GM19025 (cell line): Measurements from ENCODE around the gene ATP8B4.

Source experiments
- ATAC-seq: cut with Tn5 transposase; IDR thresholded peaks from one replicate; pipeline ENCODE4 v1.9.1; 2021; ENCODE audit warnings: mild to moderate bottlenecking, low read depth, moderate library complexity; ENCODE audit not compliant: unreplicated experiment

ATP8B4 gene

GRCh38 chr15:49876401-49877038 is 242.5 kb downstream of the ATP8B4 start:
- ATAC-seq = no peak

GRCh38 chr15:49875392-49875791 is 243.6 kb downstream of the ATP8B4 start:
- ATAC-seq = no peak

GRCh38 chr15:49870472-49870871 is 248.6 kb downstream of the ATP8B4 start:
- ATAC-seq = no peak

GRCh38 chr15:49868348-49868747 is 250.7 kb downstream of the ATP8B4 start:
- no peak for ATAC-seq

DNA sequence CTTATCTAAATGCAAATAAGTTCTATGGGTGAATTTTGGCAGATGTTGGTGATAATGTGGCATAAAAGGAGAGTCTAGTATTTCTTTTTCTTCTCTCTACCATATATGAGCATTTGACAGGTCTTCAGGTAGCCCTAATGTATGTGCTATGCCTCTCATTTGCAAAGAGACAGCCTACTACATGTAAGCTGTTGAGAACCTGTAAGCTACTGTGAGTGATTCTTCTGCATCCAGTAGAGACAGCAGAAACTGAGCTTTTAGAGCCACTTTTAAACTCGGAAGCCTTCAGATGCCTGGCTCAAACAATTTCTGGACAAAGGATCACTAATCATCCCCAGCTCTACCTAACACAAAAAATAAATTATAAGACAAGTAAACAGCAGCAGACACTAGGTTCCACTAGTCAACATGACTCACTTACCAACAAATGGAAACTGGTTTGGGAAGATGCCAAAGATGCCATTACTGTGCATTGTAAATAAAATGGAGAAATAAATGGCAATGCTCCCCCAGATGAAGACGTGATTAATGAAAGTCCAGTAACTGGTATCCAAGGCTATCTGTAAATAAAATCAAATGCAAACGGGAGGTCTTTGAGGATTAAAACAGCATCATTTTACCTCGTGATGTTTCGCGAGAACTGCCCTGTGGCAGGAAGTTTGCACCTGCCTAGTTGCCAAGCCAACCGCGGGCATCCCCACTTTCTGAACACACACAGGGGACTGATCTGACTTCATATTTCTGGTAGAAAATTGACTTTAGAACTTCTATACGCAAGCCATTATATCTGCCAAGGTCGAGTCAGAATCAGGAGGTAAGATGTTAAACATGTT is 252.9 kb downstream of the ATP8B4 start:
- ATAC-seq = no peak

DNA sequence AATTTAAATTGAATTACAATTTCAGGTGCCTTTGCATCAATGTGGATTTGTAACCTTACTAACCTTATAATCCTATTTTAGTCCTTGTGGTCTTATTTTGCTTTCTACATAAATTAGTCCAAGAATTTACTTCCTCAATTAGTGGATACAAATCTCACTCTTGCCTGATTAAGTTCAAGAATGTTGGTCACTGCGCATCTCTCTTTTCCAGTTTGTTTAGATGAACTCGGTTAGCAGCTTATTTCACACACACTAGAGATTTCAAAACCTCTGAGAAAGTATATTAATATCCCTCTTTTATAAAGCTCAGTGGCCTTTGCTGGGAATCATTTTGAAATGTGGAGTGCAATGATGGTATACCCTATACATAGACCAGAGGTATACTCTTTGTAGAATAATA is 254.8 kb downstream of the ATP8B4 start:
- no peak for ATAC-seq

DNA sequence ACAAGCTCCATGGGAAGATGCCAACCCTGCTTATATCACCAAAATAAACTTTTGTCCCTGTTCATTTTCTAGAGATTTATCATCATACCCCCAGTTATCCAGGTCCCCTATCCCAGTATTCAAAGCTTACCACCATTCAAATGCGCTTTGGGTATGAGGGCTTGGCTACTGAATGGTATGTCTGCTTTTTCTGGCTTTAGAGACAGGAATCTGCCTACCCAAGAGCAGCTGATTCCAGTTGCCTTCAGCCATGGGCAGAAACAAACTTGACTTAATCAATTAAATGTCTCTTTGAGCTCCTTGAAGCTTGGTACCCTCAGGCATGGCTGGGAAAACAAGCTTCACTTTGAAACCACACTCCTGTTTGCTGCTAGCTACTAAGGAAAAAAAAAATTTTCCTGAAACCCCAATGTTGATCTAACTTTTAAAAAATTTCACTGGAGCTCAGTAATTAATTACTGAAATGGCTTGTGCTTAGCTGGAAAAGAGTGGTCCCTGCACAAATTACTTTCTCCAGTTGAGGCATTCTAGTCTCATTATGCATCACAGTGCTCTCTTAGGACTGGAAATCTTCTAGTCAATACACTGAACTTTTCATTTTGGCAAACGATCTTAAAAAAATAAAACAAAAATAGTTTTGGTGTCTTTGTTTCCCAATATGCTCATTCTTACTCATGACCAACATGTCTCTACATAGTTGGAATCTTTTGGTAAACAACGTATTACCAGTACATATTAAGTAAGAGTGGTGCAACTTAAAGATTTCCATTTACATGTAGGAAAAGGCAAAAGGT is 255.4 kb downstream of the ATP8B4 start:
- ATAC-seq = no peak

DNA sequence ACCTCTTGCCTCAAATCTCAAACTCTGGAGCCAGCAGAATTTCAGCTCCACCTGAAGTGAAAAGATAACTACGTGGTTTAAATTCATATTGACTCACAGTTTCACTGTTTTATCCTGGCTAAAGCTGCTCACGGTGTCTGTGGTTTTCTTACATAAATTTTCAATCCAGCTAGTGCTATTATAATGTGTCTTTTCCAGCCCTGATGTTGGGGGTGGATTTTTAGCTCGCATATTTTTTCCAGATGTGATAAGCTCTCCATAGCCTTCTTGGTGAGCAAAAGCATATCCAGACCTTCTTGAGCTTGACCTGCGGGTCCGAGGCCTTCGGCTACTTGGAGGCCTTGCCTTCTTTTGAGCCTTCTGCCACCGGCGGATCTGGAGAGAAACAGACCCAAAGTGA is 258.9 kb downstream of the ATP8B4 start:
- no peak for ATAC-seq

- no peak for ATAC-seq
These were observed 261.2 kb downstream of the ATP8B4 start for GRCh38 chr15:49857496-49858475.

- ATAC-seq = no peak
These were observed 263.0 kb downstream of the ATP8B4 start for GRCh38 chr15:49855917-49856637.

- no peak for ATAC-seq
These were observed 266.3 kb downstream of the ATP8B4 start for GRCh38 chr15:49852756-49853155.

DNA sequence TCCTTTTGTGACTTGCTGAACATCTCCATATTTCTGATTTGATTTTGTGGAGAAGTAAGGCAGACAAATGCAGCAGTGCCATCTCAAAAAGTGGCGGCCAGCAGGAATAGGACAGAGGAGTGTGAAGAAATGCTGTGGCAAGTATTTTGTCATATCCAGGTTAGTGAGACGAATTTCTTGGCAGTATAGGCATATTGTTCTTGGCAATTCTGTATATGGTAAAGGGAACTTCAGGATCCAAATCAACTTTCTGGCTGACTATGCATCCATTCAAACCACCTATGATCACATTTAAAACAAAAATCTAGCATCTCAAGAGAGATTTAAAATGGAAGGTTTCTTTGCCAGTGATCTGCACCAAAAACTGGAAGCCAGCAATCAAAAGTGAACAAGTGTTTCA is 270.2 kb downstream of the ATP8B4 start:
- ATAC-seq = no peak

DNA sequence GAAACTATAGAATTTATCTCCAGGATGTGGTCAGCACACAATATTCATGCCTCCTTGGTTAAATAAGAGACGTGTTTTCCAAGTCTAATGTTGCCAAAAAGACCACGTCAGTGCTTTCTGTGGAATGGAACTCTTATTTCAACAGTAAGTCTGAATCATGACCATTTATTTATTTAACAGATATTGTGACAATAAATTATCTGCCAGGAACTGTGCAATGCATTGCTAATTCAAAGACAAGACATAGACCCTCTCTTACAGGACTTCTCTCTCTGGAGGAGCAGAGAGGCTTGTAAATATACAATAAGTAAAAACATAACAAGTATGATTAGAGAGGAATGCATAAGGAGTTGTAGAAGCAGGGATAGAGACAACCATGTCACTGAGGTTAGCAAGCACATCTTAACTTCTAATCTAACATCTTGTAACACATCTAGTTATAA is 270.7 kb downstream of the ATP8B4 start:
- ATAC-seq = no peak

- ATAC-seq = no peak
These were observed 271.4 kb downstream of the ATP8B4 start for GRCh38 chr15:49847423-49848281.

DNA sequence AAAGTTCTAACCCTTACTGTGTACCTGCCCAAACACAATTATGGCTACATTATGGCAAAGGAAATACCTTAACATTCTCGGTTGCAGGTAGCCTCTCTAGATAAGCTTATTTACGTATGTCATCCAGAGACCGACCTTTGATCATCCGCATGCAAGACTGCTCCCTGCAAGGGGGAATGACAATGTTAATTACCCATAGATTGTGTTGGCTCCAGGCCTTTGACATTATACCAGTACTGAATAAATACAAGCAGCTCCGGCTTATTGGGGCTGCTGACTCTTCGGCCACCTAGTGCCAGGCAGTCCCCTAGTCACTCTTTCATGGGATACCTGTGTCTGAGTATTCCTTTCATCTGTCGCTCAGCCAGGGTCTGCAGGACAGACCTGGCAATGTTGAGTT is 274.6 kb downstream of the ATP8B4 start:
- ATAC-seq = no peak

DNA sequence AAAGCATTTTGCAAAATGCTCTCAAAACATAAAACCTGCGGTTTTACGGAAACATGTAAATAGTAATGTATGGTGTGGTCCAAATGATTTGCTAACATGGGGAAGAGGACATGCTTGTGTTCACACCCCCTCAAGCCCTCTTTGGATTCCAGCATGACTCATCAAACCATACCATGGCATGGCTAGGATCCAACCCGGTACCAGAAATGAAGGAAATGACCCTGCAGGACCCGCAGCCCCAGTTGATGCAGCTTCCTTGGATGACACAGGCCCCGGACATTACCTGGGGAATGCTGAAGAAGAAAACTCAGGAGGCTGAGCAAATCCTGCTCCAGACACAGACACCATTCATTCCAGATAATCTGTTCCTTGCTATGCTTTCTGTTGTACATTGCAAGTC is 275.3 kb downstream of the ATP8B4 start:
- no peak for ATAC-seq

DNA sequence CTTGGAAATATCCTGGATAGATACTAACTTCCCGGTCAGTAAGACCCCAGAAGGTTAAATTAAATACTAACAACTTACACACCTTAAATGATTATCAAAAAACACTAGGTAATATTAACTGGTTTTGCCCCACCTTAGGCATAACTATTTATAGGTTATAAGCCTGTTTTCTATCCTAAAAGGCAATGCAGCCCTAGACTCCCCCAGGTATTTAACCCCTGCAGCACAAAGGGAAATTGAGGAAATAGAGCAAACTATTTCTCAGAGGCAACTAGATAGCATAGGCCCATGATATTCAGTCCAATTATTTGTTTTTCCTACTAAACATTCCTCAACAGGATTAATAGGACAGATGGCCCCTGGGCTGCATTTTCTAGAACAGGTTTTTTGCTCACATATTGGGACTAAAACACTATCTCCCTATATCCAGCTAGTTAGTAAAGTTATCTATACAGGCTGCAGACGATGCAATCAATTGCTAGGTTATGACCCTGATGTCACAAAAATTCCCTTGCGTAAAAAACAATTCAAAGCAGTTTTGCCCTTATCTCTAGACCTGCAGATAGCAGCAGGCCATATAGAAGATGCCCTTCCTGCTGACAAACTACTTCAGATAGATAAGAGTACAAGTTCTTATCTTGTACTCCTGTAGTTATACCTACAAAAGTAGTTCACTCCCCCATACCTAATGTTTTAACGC is 276.9 kb downstream of the ATP8B4 start:
- no peak for ATAC-seq

- ATAC-seq = no peak
These were observed 286.5 kb downstream of the ATP8B4 start for GRCh38 chr15:49832511-49832910.
